Panc1 (cell line): Measurements from ENCODE around the gene LIPM.

Experiments
- CTCF ChIP-seq: fragments of 450-650 bp; IDR thresholded peaks from 2 replicates; pipeline ENCODE4 v1.5.1; 2017; ENCODE audit warnings: mild to moderate bottlenecking
- POLR2AphosphoS5 ChIP-seq: IDR thresholded peaks from 2 replicates; pipeline ENCODE4 v1.6.1; 2012; ENCODE audit warnings: mild to moderate bottlenecking, low read depth, low read length, moderate library complexity
- SIN3A ChIP-seq: IDR thresholded peaks from 2 replicates; pipeline ENCODE4 v1.6.1; 2012; ENCODE audit warnings: low read depth, mild to moderate bottlenecking, low read length, moderate library complexity, borderline replicate concordance; ENCODE audit not compliant: insufficient read depth
- TF ChIP-seq, protein P1 (sequence below), 2 experiments: IDR thresholded peaks; 2 replicates each; pipeline ENCODE4 v1.6.1; 2011 to 2012; ENCODE audit warnings: low read depth in 2 of 2, control low read depth in 1 of 2, low read length in 1 of 2, mild to moderate bottlenecking in 1 of 2, moderate library complexity in 1 of 2; ENCODE audit not compliant: insufficient read depth in 1 of 2

DNA sequence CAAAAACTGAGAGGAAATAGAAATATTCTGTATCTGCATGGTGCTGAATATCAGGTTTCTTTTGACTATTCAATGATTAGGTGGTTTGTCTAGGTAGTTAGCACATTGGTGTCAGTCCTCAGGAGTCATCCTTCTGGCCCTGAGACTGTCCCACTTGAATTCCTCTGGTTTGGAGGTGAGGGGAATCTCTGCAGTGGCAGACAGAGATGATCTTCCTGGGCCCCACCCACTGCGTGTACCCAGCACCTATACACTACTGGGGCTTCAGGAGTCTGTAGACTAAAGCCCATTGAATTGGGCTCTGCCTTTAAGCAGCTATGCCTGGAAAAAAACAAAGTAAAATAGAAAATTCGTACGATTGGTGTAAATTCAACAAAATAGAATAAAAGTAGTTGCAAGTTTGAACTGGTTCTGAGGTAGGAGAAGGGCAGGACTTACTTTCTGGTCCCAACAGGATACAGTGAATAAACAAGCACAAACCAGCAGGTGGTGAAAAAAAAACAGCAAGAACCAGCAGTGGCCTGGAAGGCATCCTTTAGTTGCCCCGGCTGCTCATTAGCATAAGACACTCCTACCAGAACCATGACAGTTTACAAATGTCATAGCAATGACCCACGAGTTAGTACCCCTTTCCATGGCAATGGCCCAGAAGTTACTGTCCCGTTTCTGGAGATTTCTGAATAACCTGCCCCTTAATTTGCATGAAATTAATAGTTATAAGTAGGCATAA is 1.7 kb downstream of the LIPM start:
- TF ChIP-seq SIN3A (no peak), POLR2AphosphoS5 (no peak), CTCF (no peak)
- TF ChIP-seq, protein P1, sequence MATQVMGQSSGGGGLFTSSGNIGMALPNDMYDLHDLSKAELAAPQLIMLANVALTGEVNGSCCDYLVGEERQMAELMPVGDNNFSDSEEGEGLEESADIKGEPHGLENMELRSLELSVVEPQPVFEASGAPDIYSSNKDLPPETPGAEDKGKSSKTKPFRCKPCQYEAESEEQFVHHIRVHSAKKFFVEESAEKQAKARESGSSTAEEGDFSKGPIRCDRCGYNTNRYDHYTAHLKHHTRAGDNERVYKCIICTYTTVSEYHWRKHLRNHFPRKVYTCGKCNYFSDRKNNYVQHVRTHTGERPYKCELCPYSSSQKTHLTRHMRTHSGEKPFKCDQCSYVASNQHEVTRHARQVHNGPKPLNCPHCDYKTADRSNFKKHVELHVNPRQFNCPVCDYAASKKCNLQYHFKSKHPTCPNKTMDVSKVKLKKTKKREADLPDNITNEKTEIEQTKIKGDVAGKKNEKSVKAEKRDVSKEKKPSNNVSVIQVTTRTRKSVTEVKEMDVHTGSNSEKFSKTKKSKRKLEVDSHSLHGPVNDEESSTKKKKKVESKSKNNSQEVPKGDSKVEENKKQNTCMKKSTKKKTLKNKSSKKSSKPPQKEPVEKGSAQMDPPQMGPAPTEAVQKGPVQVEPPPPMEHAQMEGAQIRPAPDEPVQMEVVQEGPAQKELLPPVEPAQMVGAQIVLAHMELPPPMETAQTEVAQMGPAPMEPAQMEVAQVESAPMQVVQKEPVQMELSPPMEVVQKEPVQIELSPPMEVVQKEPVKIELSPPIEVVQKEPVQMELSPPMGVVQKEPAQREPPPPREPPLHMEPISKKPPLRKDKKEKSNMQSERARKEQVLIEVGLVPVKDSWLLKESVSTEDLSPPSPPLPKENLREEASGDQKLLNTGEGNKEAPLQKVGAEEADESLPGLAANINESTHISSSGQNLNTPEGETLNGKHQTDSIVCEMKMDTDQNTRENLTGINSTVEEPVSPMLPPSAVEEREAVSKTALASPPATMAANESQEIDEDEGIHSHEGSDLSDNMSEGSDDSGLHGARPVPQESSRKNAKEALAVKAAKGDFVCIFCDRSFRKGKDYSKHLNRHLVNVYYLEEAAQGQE (IDR thresholded peaks at IDR 0.05; ENCODE audit: insufficient read depth in 1 of 2, low read depth in 2 of 2, low read length in 1 of 2): no peak
